Immature natural killer cell (primary cell): ENCODE measurements around the gene UGCG. TPM values are rescaled to one million over a fixed set of nuclear protein-coding genes. Genes with fewer than 3 reads are reported as not detected.

ENCODE experiments used
- DNase-seq, 3 donors: peaks; one replicate each; pipeline ENCODE4 v3.0.0; 2022; ENCODE audit warnings: mixed read lengths in 1 of 3
- H3K27ac Mint-ChIP-seq, 6 donors: one replicate each; pipeline ENCODE4 v1.8.0; 2020; ENCODE audit warnings: mixed read lengths in 6 of 6, mild to moderate bottlenecking in 5 of 6, inconsistent platforms in 4 of 6, moderate library complexity in 3 of 6
- H3K27me3 Mint-ChIP-seq, 3 donors: one replicate each; pipeline ENCODE4 v1.8.0; 2020 to 2021; ENCODE audit warnings: low read depth in 3 of 3, mild to moderate bottlenecking in 3 of 3, mixed read lengths in 3 of 3, moderate library complexity in 3 of 3, inconsistent platforms in 1 of 3
- H3K36me3 Mint-ChIP-seq, 3 donors: one replicate each; pipeline ENCODE4 v1.8.0; 2020; ENCODE audit warnings: mixed read lengths in 3 of 3, inconsistent platforms in 2 of 3, mild to moderate bottlenecking in 2 of 3
- H3K4me1 Mint-ChIP-seq, 2 donors: one replicate each; pipeline ENCODE4 v1.8.0; 2020; ENCODE audit warnings: inconsistent platforms in 2 of 2, mild to moderate bottlenecking in 2 of 2, mixed read lengths in 2 of 2, moderate library complexity in 1 of 2
- H3K4me3 Mint-ChIP-seq, 5 donors: one replicate each; pipeline ENCODE4 v1.8.0; 2020; ENCODE audit warnings: mild to moderate bottlenecking in 5 of 5, mixed read lengths in 5 of 5, inconsistent platforms in 3 of 5, moderate library complexity in 3 of 5
- H3K9me3 Mint-ChIP-seq, 6 donors: one replicate each; pipeline ENCODE4 v1.8.0; 2020; ENCODE audit warnings: mild to moderate bottlenecking in 6 of 6, mixed read lengths in 6 of 6, inconsistent platforms in 4 of 6, moderate library complexity in 3 of 6
- polyA plus RNA-seq, 3 donors: library from polyadenylated mRNA; unstranded; fragments of 300-500 nt; fragmentation: Illumina TruSeq; gene quantifications; one replicate each; pipeline ENCODE4 v1.2.3, GENCODE V29; 2021

UGCG gene
- polyA plus RNA-seq, 3 donors from 2014 or later: 3.0 to 7.1 (median 6.8) TPM

DNA sequence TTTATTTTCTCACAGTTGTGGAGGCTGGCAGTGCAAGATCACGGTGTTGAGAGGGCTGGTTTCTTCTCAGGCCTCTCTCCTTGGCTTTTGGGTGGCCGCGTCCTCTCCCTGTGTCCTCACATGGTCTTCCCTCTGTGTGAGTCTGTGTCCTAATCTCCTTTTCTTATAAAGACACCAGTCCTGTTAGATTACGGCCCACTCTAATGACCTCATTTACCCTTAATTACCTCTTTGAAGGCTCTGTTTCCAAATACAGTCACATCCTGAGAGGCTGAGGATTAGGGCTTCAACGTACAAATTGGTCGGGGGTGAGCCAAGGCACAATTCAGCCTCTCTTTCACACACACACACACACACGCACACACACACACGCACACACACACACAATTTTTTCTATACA is 73.0 kb downstream of the UGCG start:
- no peak overlapping the region for H3K27ac Mint-ChIP-seq
- H3K27me3 Mint-ChIP-seq: peaks cover 0 to 2% (median 0%) of the 10 kb centered on the region in 3 donors
- H3K9me3 Mint-ChIP-seq: no peaks in the 10 kb centered on the region
- H3K4me1 Mint-ChIP-seq: no peaks in the 10 kb centered on the region
- DNase-seq: no peak
- H3K36me3 Mint-ChIP-seq: no peaks in the 10 kb centered on the region
- H3K4me3 Mint-ChIP-seq: no peak overlapping the region

DNA sequence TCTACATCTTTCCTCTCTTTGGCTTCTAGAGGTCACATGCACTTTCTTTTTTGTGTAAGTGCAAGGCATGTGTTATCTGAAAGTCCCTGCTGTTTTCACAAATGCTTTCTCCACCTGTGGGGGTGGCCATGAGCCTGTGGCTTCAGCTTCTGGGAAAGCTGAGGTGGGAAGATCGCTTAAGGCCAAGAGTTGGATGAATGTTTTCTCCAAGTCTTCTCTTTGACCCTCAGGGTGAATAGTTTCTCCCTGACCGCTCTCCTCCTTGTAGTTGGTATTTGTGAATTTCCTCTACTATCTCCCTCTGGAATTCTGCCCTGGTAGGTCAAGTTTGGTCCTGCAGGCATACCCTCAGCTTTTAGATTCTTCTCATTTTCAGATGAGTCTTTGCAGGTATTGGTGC is 74.2 kb downstream of the UGCG start:
- no peak overlapping the region for H3K4me3 Mint-ChIP-seq
- H3K9me3 Mint-ChIP-seq: no peaks in the 10 kb centered on the region
- H3K36me3 Mint-ChIP-seq: no peaks in the 10 kb centered on the region

GRCh38 chr9:111974092-111974681 is 77.6 kb downstream of the UGCG start:
- no peak for DNase-seq
- no peaks in the 10 kb centered on the region for H3K9me3 Mint-ChIP-seq
- no peak overlapping the region for H3K27ac Mint-ChIP-seq
- H3K4me3 Mint-ChIP-seq: no peak overlapping the region
- no peaks in the 10 kb centered on the region for H3K36me3 Mint-ChIP-seq
- peaks cover 0 to 2% (median 0%) of the 10 kb centered on the region in 3 donors for H3K27me3 Mint-ChIP-seq
- no peaks in the 10 kb centered on the region for H3K4me1 Mint-ChIP-seq

More for the DNA sequence above, 74.2 kb downstream of the UGCG start:
- H3K27me3 Mint-ChIP-seq: peaks cover 0 to 2% (median 0%) of the 10 kb centered on the region in 3 donors
- H3K27ac Mint-ChIP-seq: no peak overlapping the region
- DNase-seq: no peak
- no peaks in the 10 kb centered on the region for H3K4me1 Mint-ChIP-seq

GRCh38 chr9:111975709-111976108 is 79.1 kb downstream of the UGCG start:
- Mint-ChIP-seq H3K27me3 (no peaks in the 10 kb centered on the region), H3K4me3 (no peak overlapping the region), H3K4me1 (no peaks in the 10 kb centered on the region), H3K36me3 (no peaks in the 10 kb centered on the region), H3K27ac (no peak overlapping the region), H3K9me3 (no peaks in the 10 kb centered on the region)
- DNase-seq: no peak

GRCh38 chr9:111978616-111979015 is 82.0 kb downstream of the UGCG start:
- Mint-ChIP-seq H3K27ac (no peak overlapping the region), H3K4me1 (peaks cover 9 to 10% of the 10 kb centered on the region in 2 donors), H3K27me3 (no peaks in the 10 kb centered on the region), H3K36me3 (no peaks in the 10 kb centered on the region), H3K9me3 (no peaks in the 10 kb centered on the region), H3K4me3 (no peak overlapping the region)
- DNase-seq: no peak

GRCh38 chr9:111979561-111979960 is 82.9 kb downstream of the UGCG start:
- DNase-seq: no peak

GRCh38 chr9:111980398-111980797 is 83.8 kb downstream of the UGCG start:
- Mint-ChIP-seq H3K4me3 (no peak overlapping the region), H3K9me3 (no peaks in the 10 kb centered on the region), H3K36me3 (no peaks in the 10 kb centered on the region), H3K4me1 (peaks cover 25 to 27% of the 10 kb centered on the region in 2 donors), H3K27me3 (no peaks in the 10 kb centered on the region), H3K27ac (no peak overlapping the region)
- DNase-seq: no peak

More at GRCh38 chr9:111979561-111979960, 82.9 kb downstream of the UGCG start:
- Mint-ChIP-seq H3K36me3 (no peaks in the 10 kb centered on the region), H3K27me3 (no peaks in the 10 kb centered on the region), H3K9me3 (no peaks in the 10 kb centered on the region), H3K27ac (no peak overlapping the region), H3K4me1 (peaks cover 17 to 19% of the 10 kb centered on the region in 2 donors), H3K4me3 (no peak overlapping the region)

- peak overlapping the region; percentile 23 to 62 (median 34) for H3K4me3 Mint-ChIP-seq
- no peaks in the 10 kb centered on the region for H3K9me3 Mint-ChIP-seq
- H3K36me3 Mint-ChIP-seq: no peaks in the 10 kb centered on the region
- H3K27ac Mint-ChIP-seq: peak overlapping the region in 5 of 6 donors; percentile 6 to 77 (median 69)
- peaks cover 39 to 52% of the 10 kb centered on the region in 2 donors for H3K4me1 Mint-ChIP-seq
- peak in 2 of 3 donors; percentile 6 to 19 for DNase-seq
- peaks cover 0 to 2% (median 0%) of the 10 kb centered on the region in 3 donors for H3K27me3 Mint-ChIP-seq
These were observed 86.9 kb downstream of the UGCG start for GRCh38 chr9:111983484-111983908.

GRCh38 chr9:111984086-111984802 is 87.6 kb downstream of the UGCG start:
- no peaks in the 10 kb centered on the region for H3K9me3 Mint-ChIP-seq
- peaks cover 0 to 2% (median 0%) of the 10 kb centered on the region in 3 donors for H3K27me3 Mint-ChIP-seq
- H3K36me3 Mint-ChIP-seq: no peaks in the 10 kb centered on the region
- H3K4me3 Mint-ChIP-seq: peak overlapping the region in 3 of 5 donors; percentile 34 to 43 (median 43)
- peaks cover 39 to 57% of the 10 kb centered on the region in 2 donors for H3K4me1 Mint-ChIP-seq
- peak overlapping the region in 5 of 6 donors; percentile 3 to 74 (median 34) for H3K27ac Mint-ChIP-seq
- DNase-seq: peak in 1 of 3 donors; percentile 8

Other genes with a start within 250 kb of the UGCG start
- gene GNG10, start 235.2 kb upstream of the UGCG start, polyA plus RNA-seq: 10 to 100 TPM; 18.3 to 30.1 (median 28.2) TPM
- not detected for gene SHOC1, start 101.9 kb upstream of the UGCG start, polyA plus RNA-seq